ENCODE measurements around the gene RASAL2. TPM values are rescaled to one million over a fixed set of nuclear protein-coding genes. Genes with fewer than 3 reads are reported as not detected.

The RASAL2 gene
- total RNA-seq, 2 experiments from 2014 or later, result not detected

- H3K9me3 Mint-ChIP-seq, result no peaks in the 10 kb centered on the region
- H3K4me3 Mint-ChIP-seq, result no peak overlapping the region
- DNase-seq, result no peak
- POLR2A ChIA-PET, result no interaction called here
- peaks cover 1% of the 10 kb centered on the region for H3K4me1 Mint-ChIP-seq
- CTCF ChIA-PET, result no interaction called here
- H3K27me3 Mint-ChIP-seq, result no peaks in the 10 kb centered on the region
- H3K36me3 Mint-ChIP-seq (ENCODE audit: low read depth), result no peaks in the 10 kb centered on the region
- H3K27ac Mint-ChIP-seq, result no peak overlapping the region
These were observed 435.6 kb downstream of the RASAL2 start for GRCh38 chr1:178529364-178530036.

- Mint-ChIP-seq H3K4me1 (peaks cover 1% of the 10 kb centered on the region), H3K27ac (no peak overlapping the region), H3K36me3 (ENCODE audit: low read depth) (no peaks in the 10 kb centered on the region), H3K9me3 (no peaks in the 10 kb centered on the region), H3K27me3 (no peaks in the 10 kb centered on the region), H3K4me3 (no peak overlapping the region)
- POLR2A ChIA-PET, result no interaction called here
- CTCF ChIA-PET, result no interaction called here
- no peak for DNase-seq
These were observed 436.1 kb downstream of the RASAL2 start for GRCh38 chr1:178530037-178530402.

GRCh38 chr1:178530502-178530901 lies 436.6 kb downstream of the RASAL2 start:
- Mint-ChIP-seq H3K9me3 (no peaks in the 10 kb centered on the region), H3K27me3 (no peaks in the 10 kb centered on the region), H3K27ac (no peak overlapping the region), H3K4me3 (no peak overlapping the region), H3K36me3 (ENCODE audit: low read depth) (no peaks in the 10 kb centered on the region), H3K4me1 (peaks cover 1% of the 10 kb centered on the region)
- DNase-seq, result no peak
- ChIA-PET POLR2A (no interaction called here), CTCF (interaction anchor here (0.6 to 1.2 kb wide), 2 partner anchors 11 to 16 kb away, joined by 3 to 4 read pairs; no protein-coding TSS in a partner anchor)

GRCh38 chr1:178531887-178532286 lies 438.0 kb downstream of the RASAL2 start:
- Mint-ChIP-seq H3K4me1 (peaks cover 1% of the 10 kb centered on the region), H3K27me3 (no peaks in the 10 kb centered on the region), H3K9me3 (no peaks in the 10 kb centered on the region), H3K36me3 (ENCODE audit: low read depth) (no peaks in the 10 kb centered on the region), H3K4me3 (no peak overlapping the region), H3K27ac (no peak overlapping the region)
- ChIA-PET POLR2A (no interaction called here), CTCF (interaction anchor here (0.9 to 2.3 kb wide), 2 partner anchors 10 to 472 kb away, joined by 3 to 15 read pairs; no protein-coding TSS in a partner anchor)
- no peak for DNase-seq

- DNase-seq, result peak; percentile 74
- CTCF ChIA-PET, result interaction anchor here (0.9 to 2.3 kb wide), 2 partner anchors 10 to 471 kb away, joined by 3 to 15 read pairs; no protein-coding TSS in a partner anchor
- H3K9me3 Mint-ChIP-seq, result no peaks in the 10 kb centered on the region
- H3K27me3 Mint-ChIP-seq, result no peaks in the 10 kb centered on the region
- H3K27ac Mint-ChIP-seq, result no peak overlapping the region
- H3K4me1 Mint-ChIP-seq, result peaks cover 1% of the 10 kb centered on the region
- POLR2A ChIA-PET, result no interaction called here
- H3K36me3 Mint-ChIP-seq (ENCODE audit: low read depth), result no peaks in the 10 kb centered on the region
- H3K4me3 Mint-ChIP-seq, result no peak overlapping the region
These were observed 438.5 kb downstream of the RASAL2 start for GRCh38 chr1:178532392-178532791.

GRCh38 chr1:178533121-178533946 lies 439.4 kb downstream of the RASAL2 start:
- Mint-ChIP-seq H3K4me1 (peaks cover 1% of the 10 kb centered on the region), H3K9me3 (no peaks in the 10 kb centered on the region), H3K27ac (no peak overlapping the region), H3K27me3 (no peaks in the 10 kb centered on the region), H3K36me3 (ENCODE audit: low read depth) (no peaks in the 10 kb centered on the region), H3K4me3 (no peak overlapping the region)
- ChIA-PET POLR2A (interaction anchor here (0.6 kb wide), 1 partner anchor 220 kb away, joined by 6 read pairs; no protein-coding TSS in a partner anchor), CTCF (interaction anchor here (0.6 to 2.3 kb wide), 4 partner anchors 12 to 679 kb away, joined by 3 to 15 read pairs (median 4); no protein-coding TSS in a partner anchor)
- no peak for DNase-seq

Other genes with a start within 250 kb of the RASAL2 start
- gene SEC16B, start 124.0 kb upstream of the RASAL2 start, total RNA-seq, result under 1 TPM in 1 of 2 experiments, not detected in 1; 0.23 TPM